Jurkat, Clone E6-1 (cell line): ENCODE data around the gene DSTYK.

Source experiments
- DNase-seq: peaks from one replicate; pipeline ENCODE4 v3.0.0-alpha.2; 2011; ENCODE audit warnings: low read depth, low spot score
- H3K4me3 ChIP-seq: 2 replicates; pipeline ENCODE4 v1.5.1; 2011; ENCODE audit warnings: mild to moderate bottlenecking, low read length, control low read depth, moderate library complexity

The DSTYK gene

GRCh38 chr1:205107327-205107726 lies 104.2 kb downstream of the DSTYK start:
- no peak overlapping the region for H3K4me3 ChIP-seq
- no peak for DNase-seq

GRCh38 chr1:205102404-205102803 lies 109.1 kb downstream of the DSTYK start:
- no peak for DNase-seq
- no peak overlapping the region for H3K4me3 ChIP-seq

GRCh38 chr1:205098242-205098641 lies 113.3 kb downstream of the DSTYK start:
- no peak overlapping the region for H3K4me3 ChIP-seq
- no peak for DNase-seq

- no peak overlapping the region for H3K4me3 ChIP-seq
- no peak for DNase-seq
These were observed 116.1 kb downstream of the DSTYK start for GRCh38 chr1:205095422-205095821.
